GM12892 (cell line): Measurements from ENCODE around the gene PHTF1.
"Not testable (repeated sequence)": the region's sequence is repeated elsewhere in the genome, so short reads cannot be mapped to it uniquely, and the experiment has no call there.

Experiments
- DNase-seq: peaks from one replicate; pipeline ENCODE4 v3.0.0; 2011; ENCODE audit not compliant: insufficient read length
- FAIRE-seq: peaks from 2 replicates; lab custom pipeline; 2011; peaks lifted over from hg19 to GRCh38; lab: Jason Lieb, UNC
- POLR2A ChIP-seq: IDR thresholded peaks from 2 replicates; pipeline ENCODE4 v1.6.1; 2011; ENCODE audit warnings: low read depth, low read length, control low read depth
- POLR2AphosphoS5 ChIP-seq: IDR thresholded peaks from 2 replicates; pipeline ENCODE4 v1.6.1; 2011; ENCODE audit warnings: low read depth, low read length, control low read depth
- TAF1 ChIP-seq: IDR thresholded peaks from 2 replicates; pipeline ENCODE4 v1.6.1; 2011; ENCODE audit warnings: low read depth, mild to moderate bottlenecking, control low read depth, low read length, borderline replicate concordance

Gene PHTF1

GRCh38 chr1:113768916-113769600 lies 9.8 kb upstream of the PHTF1 start:
- FAIRE-seq, result peak; percentile 63
- DNase-seq, result no peak

GRCh38 chr1:113765306-113766230 lies 6.3 kb upstream of the PHTF1 start:
- no peak for FAIRE-seq

More at GRCh38 chr1:113768916-113769600, 9.8 kb upstream of the PHTF1 start:
- TF ChIP-seq POLR2AphosphoS5 (no peak), POLR2A (no peak), TAF1 (no peak)

GRCh38 chr1:113763661-113764060 lies 4.4 kb upstream of the PHTF1 start:
- DNase-seq (no peak), FAIRE-seq (no peak)
- TF ChIP-seq POLR2A (no peak), POLR2AphosphoS5 (no peak), TAF1 (no peak)

More at GRCh38 chr1:113765306-113766230, 6.3 kb upstream of the PHTF1 start:
- TF ChIP-seq POLR2AphosphoS5 (no peak), POLR2A (no peak), TAF1 (no peak)
- DNase-seq, result no peak

GRCh38 chr1:113761937-113762336 lies 2.7 kb upstream of the PHTF1 start:
- FAIRE-seq (no peak), DNase-seq (no peak)
- no peak for TF ChIP-seq TAF1
- TF ChIP-seq POLR2A, result no peak
- no peak for TF ChIP-seq POLR2AphosphoS5

- no peak for TF ChIP-seq POLR2AphosphoS5
- no peak for TF ChIP-seq POLR2A
- TF ChIP-seq TAF1, result no peak
- FAIRE-seq (peak; percentile 46), DNase-seq (no peak)
Observed at GRCh38 chr1:113760102-113761080, 1.1 kb upstream of the PHTF1 start.

- peak; percentile 53 for FAIRE-seq
- TF ChIP-seq TAF1 (no peak), POLR2A (no peak), POLR2AphosphoS5 (no peak)
- peak; percentile 60 for DNase-seq
Observed at GRCh38 chr1:113758631-113759332, 504 bp downstream of the PHTF1 start.

- FAIRE-seq, result no peak
Observed at GRCh38 chr1:113756461-113756860, 2.8 kb downstream of the PHTF1 start.

GRCh38 chr1:113753333-113753732 lies 6.0 kb downstream of the PHTF1 start:
- FAIRE-seq, DNase-seq: not testable (repeated sequence)

More at GRCh38 chr1:113756461-113756860, 2.8 kb downstream of the PHTF1 start:
- TF ChIP-seq POLR2AphosphoS5 (no peak), TAF1 (no peak), POLR2A (no peak)
- no peak for DNase-seq

- no peak for DNase-seq
- no peak for TF ChIP-seq POLR2AphosphoS5
- TF ChIP-seq POLR2A, result no peak
- TF ChIP-seq TAF1, result no peak
- FAIRE-seq, result no peak
Observed at GRCh38 chr1:113751516-113751915, 7.8 kb downstream of the PHTF1 start.

- TF ChIP-seq TAF1 (no peak), POLR2A (no peak), POLR2AphosphoS5 (no peak)
- DNase-seq, result no peak
- FAIRE-seq, result no peak
Observed at GRCh38 chr1:113751114-113751513, 8.2 kb downstream of the PHTF1 start.

GRCh38 chr1:113749402-113749801 lies 9.9 kb downstream of the PHTF1 start:
- DNase-seq (no peak), FAIRE-seq (no peak)
- TF ChIP-seq POLR2AphosphoS5 (no peak), POLR2A (no peak), TAF1 (no peak)
